Stimulated activated CD8-positive, alpha-beta memory T cell treated with anti-CD3 and anti-CD28 coated beads, Interleukin-2, amount 100 ng/mL, for 1 hour (primary cell): ENCODE results near the gene ALKBH4.
"Not testable (repeated sequence)": the region's sequence is repeated elsewhere in the genome, so short reads cannot be mapped to it uniquely, and the experiment has no call there.

ENCODE experiments used
- DNase-seq, 2 donors: peaks; one replicate each; pipeline ENCODE4 v3.0.0-alpha.2; 2020; ENCODE audit warnings: low read depth in 2 of 2

ALKBH4 gene

GRCh38 chr7:102478314-102479208 is 13.9 kb upstream of the ALKBH4 start, which contains the start of gene POLR2J:
POLR2J (minus strand) TSS chr7:102478922; CDS start chr7:102478860, 62 bp downstream.
- peak; percentile 83 to 99 for DNase-seq

GRCh38 chr7:102474736-102475435 is 10.2 kb upstream of the ALKBH4 start:
- DNase-seq = not testable (repeated sequence)

GRCh38 chr7:102474116-102474515 is 9.5 kb upstream of the ALKBH4 start:
- not testable (repeated sequence) for DNase-seq

- no peak for DNase-seq
Measured at GRCh38 chr7:102473271-102473991, 8.8 kb upstream of the ALKBH4 start.

GRCh38 chr7:102472126-102473041 is 7.7 kb upstream of the ALKBH4 start:
- no peak for DNase-seq

GRCh38 chr7:102471791-102472125 is 7.1 kb upstream of the ALKBH4 start:
- DNase-seq = no peak

- DNase-seq = no peak
Measured at GRCh38 chr7:102469972-102470825, 5.5 kb upstream of the ALKBH4 start.

- no peak for DNase-seq
Measured at GRCh38 chr7:102469351-102469971, 4.8 kb upstream of the ALKBH4 start.

- DNase-seq = no peak
Measured at GRCh38 chr7:102468478-102469350, 4.1 kb upstream of the ALKBH4 start.

GRCh38 chr7:102467581-102468477 is 3.2 kb upstream of the ALKBH4 start:
- DNase-seq = no peak

- no peak for DNase-seq
Measured at GRCh38 chr7:102466097-102466496, 1.4 kb upstream of the ALKBH4 start.

GRCh38 chr7:102463841-102464576 is 654 bp downstream of the ALKBH4 start:
- no peak for DNase-seq

- no peak for DNase-seq
Measured at GRCh38 chr7:102460467-102460866, 4.2 kb downstream of the ALKBH4 start.

- no peak for DNase-seq
Measured at GRCh38 chr7:102459221-102459844, 5.3 kb downstream of the ALKBH4 start.

GRCh38 chr7:102457352-102457924 is 7.2 kb downstream of the ALKBH4 start:
- no peak for DNase-seq

GRCh38 chr7:102456327-102456726 is 8.3 kb downstream of the ALKBH4 start:
- no peak for DNase-seq
